Tibial nerve (tissue), 4 donors: ENCODE data around the gene MTIF2. TPM values are rescaled to one million over a fixed set of nuclear protein-coding genes. Genes with fewer than 3 reads are reported as not detected.
"Not testable (repeated sequence)": the region's sequence is repeated elsewhere in the genome, so short reads cannot be mapped to it uniquely, and the experiment has no call there.

Experiments used
- DNase-seq, 2 donors: peaks; one replicate each; pipeline ENCODE4 v3.0.0-alpha.2; 2019; ENCODE audit warnings: low spot score in 2 of 2
- H3K27ac ChIP-seq, 4 donors: fragments of 200-600 bp; sonication (generic) in 3 of 4; one replicate each; pipeline ENCODE4 v1.5.1; 2017 to 2019; ENCODE audit warnings: mild to moderate bottlenecking in 1 of 4
- H3K27me3 ChIP-seq, 2 donors: fragments of 200-600 bp; sonication (generic) in 1 of 2; one replicate each; pipeline versions ENCODE4 v1.5.1 to v1.6.0; 2017 to 2019
- H3K36me3 ChIP-seq, 3 donors: fragments of 200-600 bp; sonication (generic); one replicate each; pipeline ENCODE4 v1.5.1; 2018 to 2019
- H3K4me1 ChIP-seq, 4 donors: fragments of 200-600 bp; sonication (generic) in 3 of 4; one replicate each; pipeline ENCODE4 v1.5.1; 2017 to 2019
- H3K4me3 ChIP-seq, 4 donors: fragments of 200-600 bp; sonication (generic) in 3 of 4; one replicate each; pipeline ENCODE4 v1.5.1; 2017 to 2019; ENCODE audit warnings: mild to moderate bottlenecking in 1 of 4, moderate library complexity in 1 of 4
- H3K9me3 ChIP-seq, 4 donors: fragments of 200-600 bp; sonication (generic) in 3 of 4; one replicate each; pipeline ENCODE4 v1.5.1; 2017 to 2019
- EP300 ChIP-seq, 2 donors: sonication (generic); formaldehyde crosslinking; IDR thresholded peaks; one replicate each; pipeline ENCODE4 v1.6.1; 2017; ENCODE audit warnings: antibody characterized with exemption in 2 of 2, mild to moderate bottlenecking in 1 of 2
- POLR2A ChIP-seq, 2 donors: fragments of 450-650 bp; IDR thresholded peaks; one replicate each; pipeline ENCODE4 v1.6.1; 2017; ENCODE audit warnings: antibody characterized with exemption in 2 of 2, mild to moderate bottlenecking in 2 of 2, moderate library complexity in 2 of 2
- WGBS, 2 donors: methylation state at CpG; one replicate each; pipeline ENCODE4 v1.1.5; 2018; 5-methylcytosine and 5-hydroxymethylcytosine counted together
- total RNA-seq, 4 donors: library from RNA; depleted of rRNA; stranded (reverse); fragments of >200 nt; gene quantifications; one replicate each; pipeline ENCODE4 v1.1.0, GENCODE V29; 2016
- TF ChIP-seq, protein P1 (sequence below), 5 experiments: fragments of 200-600 bp in 3 of 5; fragments of 450-650 bp in 2 of 5; sonication (generic) in 3 of 5; IDR thresholded peaks; one replicate each; pipeline ENCODE4 v1.5.1; 2016 to 2019; ENCODE audit warnings: antibody characterized with exemption in 5 of 5, mild to moderate bottlenecking in 3 of 5, moderate library complexity in 2 of 5

The MTIF2 gene
- total RNA-seq, 4 donors from 2014 or later: 11.8 to 31.9 (median 18.0) TPM

DNA sequence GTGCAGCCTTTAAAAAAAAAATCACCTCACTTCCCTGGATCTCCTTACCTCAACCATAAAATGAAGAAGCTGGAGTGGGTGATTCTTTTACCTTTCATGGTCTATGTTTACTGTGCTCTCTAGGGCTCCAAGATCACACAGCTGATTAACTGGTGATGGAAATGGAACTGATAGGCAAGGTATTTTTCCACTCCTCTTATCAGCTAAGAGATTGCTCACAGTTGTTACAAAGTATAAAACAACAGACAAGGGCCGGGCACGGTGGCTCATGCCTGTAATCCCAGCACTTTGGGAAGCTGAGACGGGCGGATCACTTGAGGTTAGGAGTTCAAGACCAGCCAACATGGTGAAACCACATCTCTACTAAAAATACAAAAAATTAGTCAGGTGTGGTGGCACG is 22.0 kb downstream of the MTIF2 start:
- H3K27me3 ChIP-seq: no peaks in the 10 kb centered on the region
- no peak for DNase-seq
- H3K9me3 ChIP-seq: no peaks in the 10 kb centered on the region
- no peak for TF ChIP-seq EP300 (IDR thresholded peaks at IDR 0.05)
- no peak for TF ChIP-seq POLR2A (IDR thresholded peaks at IDR 0.05)
- TF ChIP-seq, protein P1, sequence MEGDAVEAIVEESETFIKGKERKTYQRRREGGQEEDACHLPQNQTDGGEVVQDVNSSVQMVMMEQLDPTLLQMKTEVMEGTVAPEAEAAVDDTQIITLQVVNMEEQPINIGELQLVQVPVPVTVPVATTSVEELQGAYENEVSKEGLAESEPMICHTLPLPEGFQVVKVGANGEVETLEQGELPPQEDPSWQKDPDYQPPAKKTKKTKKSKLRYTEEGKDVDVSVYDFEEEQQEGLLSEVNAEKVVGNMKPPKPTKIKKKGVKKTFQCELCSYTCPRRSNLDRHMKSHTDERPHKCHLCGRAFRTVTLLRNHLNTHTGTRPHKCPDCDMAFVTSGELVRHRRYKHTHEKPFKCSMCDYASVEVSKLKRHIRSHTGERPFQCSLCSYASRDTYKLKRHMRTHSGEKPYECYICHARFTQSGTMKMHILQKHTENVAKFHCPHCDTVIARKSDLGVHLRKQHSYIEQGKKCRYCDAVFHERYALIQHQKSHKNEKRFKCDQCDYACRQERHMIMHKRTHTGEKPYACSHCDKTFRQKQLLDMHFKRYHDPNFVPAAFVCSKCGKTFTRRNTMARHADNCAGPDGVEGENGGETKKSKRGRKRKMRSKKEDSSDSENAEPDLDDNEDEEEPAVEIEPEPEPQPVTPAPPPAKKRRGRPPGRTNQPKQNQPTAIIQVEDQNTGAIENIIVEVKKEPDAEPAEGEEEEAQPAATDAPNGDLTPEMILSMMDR (IDR thresholded peaks at IDR 0.05): no peak
- no peak overlapping the region for H3K27ac ChIP-seq
- H3K4me1 ChIP-seq: no peaks in the 10 kb centered on the region
- no peak overlapping the region for H3K4me3 ChIP-seq
- 75 to 96% methylated on average over 5 of the region's 5 CpGs for WGBS, 2 donors
- H3K36me3 ChIP-seq: peaks cover 0 to 91% (median 0%) of the 10 kb centered on the region in 3 donors

DNA sequence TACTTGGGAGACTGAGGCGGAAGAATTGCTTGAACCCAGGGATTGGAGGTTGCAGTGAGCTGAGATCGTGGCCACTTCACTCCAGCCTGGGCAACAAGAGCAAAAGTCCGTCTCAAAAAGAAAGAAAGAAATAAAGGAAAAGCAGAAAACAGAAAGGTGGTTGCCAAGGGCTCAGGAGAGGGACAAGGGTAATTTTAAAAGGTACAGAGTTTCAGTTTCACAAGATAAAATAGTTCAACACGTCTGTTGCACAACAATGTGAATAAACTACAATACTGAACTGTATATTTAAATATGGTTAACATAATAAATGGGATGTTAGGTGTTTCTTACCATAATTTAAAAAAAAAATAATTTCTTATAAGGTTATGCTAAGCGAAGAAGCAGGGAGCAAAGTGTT is 23.6 kb downstream of the MTIF2 start:
- DNase-seq: no peak
- TF ChIP-seq, protein P1 (IDR thresholded peaks at IDR 0.05): no peak
- TF ChIP-seq POLR2A (IDR thresholded peaks at IDR 0.05): no peak
- TF ChIP-seq EP300 (IDR thresholded peaks at IDR 0.05): no peak
- 89 to 91% methylated on average over 5 of the region's 5 CpGs for WGBS, 2 donors
- H3K36me3 ChIP-seq: peaks cover 0 to 87% (median 0%) of the 10 kb centered on the region in 3 donors
- H3K4me1 ChIP-seq: no peaks in the 10 kb centered on the region
- H3K4me3 ChIP-seq: no peak overlapping the region
- no peaks in the 10 kb centered on the region for H3K9me3 ChIP-seq
- H3K27me3 ChIP-seq: no peaks in the 10 kb centered on the region
- H3K27ac ChIP-seq: no peak overlapping the region

DNA sequence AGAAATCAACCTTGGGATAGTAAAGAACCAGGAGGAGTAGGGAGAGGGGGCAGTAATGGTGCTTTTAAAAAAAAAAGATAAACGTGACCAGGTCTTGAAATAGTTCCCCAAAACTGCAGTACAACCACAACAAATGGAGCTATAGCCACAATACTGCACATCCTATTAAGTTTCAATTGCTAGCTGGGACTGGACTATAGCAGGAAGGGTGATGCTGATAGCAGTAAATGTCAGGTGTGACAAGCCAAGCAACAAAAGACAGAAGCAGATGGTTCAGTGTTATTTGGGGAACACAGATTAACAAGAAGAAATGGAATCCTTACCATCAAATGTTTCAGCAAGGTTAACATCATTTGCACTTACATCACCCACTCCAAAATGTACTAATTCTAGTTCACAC is 26.4 kb downstream of the MTIF2 start:
- TF ChIP-seq EP300 (IDR thresholded peaks at IDR 0.05) (no peak), POLR2A (IDR thresholded peaks at IDR 0.05) (no peak)
- TF ChIP-seq, protein P1 (IDR thresholded peaks at IDR 0.05): no peak
- WGBS, 2 donors: 56 to 66% methylated on average over 1 of the region's 1 CpG
- H3K4me3 ChIP-seq: no peak overlapping the region
- H3K27me3 ChIP-seq: no peaks in the 10 kb centered on the region
- H3K4me1 ChIP-seq: no peaks in the 10 kb centered on the region
- no peak overlapping the region for H3K27ac ChIP-seq
- H3K36me3 ChIP-seq: peaks cover 0 to 86% (median 3%) of the 10 kb centered on the region in 3 donors
- no peaks in the 10 kb centered on the region for H3K9me3 ChIP-seq
- no peak for DNase-seq

DNA sequence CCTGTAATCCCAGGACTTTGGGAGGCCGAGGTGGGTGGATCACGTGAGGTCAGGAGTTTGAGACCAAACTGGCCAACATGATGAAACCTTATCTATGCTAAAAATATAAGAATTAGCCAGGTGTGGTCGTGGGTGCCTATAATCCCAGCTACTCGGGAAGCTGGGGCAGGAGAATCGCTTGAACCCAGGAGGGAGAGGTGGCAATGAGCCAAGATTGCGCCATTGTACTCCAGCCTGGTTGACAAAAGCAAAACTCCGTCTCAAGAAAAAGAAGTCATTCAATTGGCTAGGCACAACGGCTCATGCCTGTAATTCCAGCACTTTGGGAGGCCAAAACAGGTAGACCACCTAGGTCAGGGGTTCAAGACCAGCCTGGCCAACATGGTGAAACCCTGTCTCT is 27.4 kb downstream of the MTIF2 start:
- not testable (repeated sequence) for H3K4me3 ChIP-seq, H3K9me3 ChIP-seq, H3K4me1 ChIP-seq, H3K27ac ChIP-seq, DNase-seq, H3K27me3 ChIP-seq
- 88 to 90% methylated on average over 8 of the region's 8 CpGs for WGBS, 2 donors
- peaks cover 0 to 87% (median 3%) of the 10 kb centered on the region in 3 donors for H3K36me3 ChIP-seq

DNA sequence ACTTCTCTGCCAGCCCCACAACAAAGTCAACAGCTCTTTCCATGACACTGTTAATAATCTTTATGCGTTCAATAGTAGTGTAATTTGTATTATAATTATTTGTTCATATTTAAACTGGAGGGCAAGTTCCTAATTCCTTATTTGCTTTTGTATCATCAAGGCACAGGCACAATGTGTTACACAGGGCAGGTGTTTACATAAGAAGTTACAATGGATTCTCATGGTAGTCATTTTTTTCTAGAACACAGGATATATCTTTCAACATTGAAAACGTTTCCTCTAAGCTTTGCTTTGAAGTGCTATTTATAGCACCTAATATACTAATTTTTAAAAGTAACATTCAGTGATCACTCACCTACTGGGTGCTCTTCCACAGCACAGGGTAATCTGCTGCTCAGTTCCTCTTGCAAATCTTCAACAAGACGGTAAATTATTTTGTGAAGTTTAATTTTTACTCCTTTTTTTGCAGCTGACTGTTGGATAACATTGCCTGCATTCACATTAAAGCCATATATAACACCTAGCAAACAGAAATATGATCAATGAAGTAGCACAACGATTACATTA is 29.3 kb downstream of the MTIF2 start:
- peaks cover 0 to 10% (median 0%) of the 10 kb centered on the region in 4 donors for H3K4me1 ChIP-seq
- TF ChIP-seq, protein P1 (IDR thresholded peaks at IDR 0.05): no peak
- no peak for TF ChIP-seq EP300 (IDR thresholded peaks at IDR 0.05)
- TF ChIP-seq POLR2A (IDR thresholded peaks at IDR 0.05): no peak
- H3K27ac ChIP-seq: no peak overlapping the region
- no peaks in the 10 kb centered on the region for H3K9me3 ChIP-seq
- 75 to 76% methylated on average over 4 of the region's 4 CpGs for WGBS, 2 donors
- H3K4me3 ChIP-seq: no peak overlapping the region
- H3K36me3 ChIP-seq: peaks cover 0 to 88% (median 3%) of the 10 kb centered on the region in 3 donors
- H3K27me3 ChIP-seq: no peaks in the 10 kb centered on the region
- DNase-seq: no peak
